Trophoblast cell (in vitro differentiated cells and primary cell): Measurements from ENCODE around the gene PADI3.

Experiments
- DNase-seq, 2 donors: peaks; one replicate each; pipeline ENCODE4 v3.0.0-alpha.2; 2016
- H2AFZ ChIP-seq: 2 replicates; pipeline ENCODE4 v1.6.1; 2013; ENCODE audit warnings: low read length, moderate library complexity, mild to moderate bottlenecking; ENCODE audit not compliant: insufficient read depth, poor library complexity
- H2AK5ac ChIP-seq: 2 replicates; pipeline ENCODE4 v1.6.1; 2013; ENCODE audit warnings: mild to moderate bottlenecking, low read length
- H2BK120ac ChIP-seq: 2 replicates; pipeline ENCODE4 v1.6.1; 2013; ENCODE audit warnings: low read length, mild to moderate bottlenecking, moderate library complexity; ENCODE audit not compliant: insufficient read depth, poor library complexity
- H2BK12ac ChIP-seq: 2 replicates; pipeline ENCODE4 v1.6.1; 2013; ENCODE audit warnings: mild to moderate bottlenecking, low read length, moderate library complexity
- H2BK5ac ChIP-seq: 2 replicates; pipeline ENCODE4 v1.6.1; 2013; ENCODE audit warnings: low read length, low read depth, moderate library complexity, mild to moderate bottlenecking; ENCODE audit not compliant: poor library complexity
- H3K14ac ChIP-seq: 2 replicates; pipeline ENCODE4 v1.6.1; 2013; ENCODE audit warnings: mild to moderate bottlenecking, low read length
- H3K18ac ChIP-seq: 2 replicates; pipeline ENCODE4 v1.6.1; 2013; ENCODE audit warnings: mild to moderate bottlenecking, low read length
- H3K23ac ChIP-seq: 2 replicates; pipeline ENCODE4 v1.6.1; 2013; ENCODE audit warnings: low read length
- H3K27ac ChIP-seq: 2 replicates; pipeline ENCODE4 v1.5.1; 2013; ENCODE audit warnings: low read depth, mild to moderate bottlenecking, inconsistent platforms, low read length, moderate library complexity
- H3K27me3 ChIP-seq: 2 replicates; pipeline ENCODE4 v1.6.1; 2013; ENCODE audit warnings: inconsistent platforms, mild to moderate bottlenecking, low read length, moderate library complexity; ENCODE audit not compliant: insufficient read depth
- H3K36me3 ChIP-seq, 2 experiments: 1 replicate in 1 of 2; 2 replicates in 1 of 2; pipeline ENCODE4 v1.6.1; 2013; ENCODE audit warnings: low read length in 2 of 2, mild to moderate bottlenecking in 2 of 2, moderate library complexity in 1 of 2; ENCODE audit not compliant: insufficient read depth in 2 of 2, control insufficient read depth in 1 of 2
- H3K4ac ChIP-seq: 2 replicates; pipeline ENCODE4 v1.6.1; 2013; ENCODE audit warnings: low read depth, mild to moderate bottlenecking, low read length, moderate library complexity
- H3K4me1 ChIP-seq, 2 experiments: 1 replicate in 1 of 2; 2 replicates in 1 of 2; pipeline ENCODE4 v1.6.1; 2013; ENCODE audit warnings: low read length in 2 of 2, mild to moderate bottlenecking in 2 of 2, moderate library complexity in 1 of 2; ENCODE audit not compliant: insufficient read depth in 2 of 2, control insufficient read depth in 1 of 2
- H3K4me2 ChIP-seq: 2 replicates; pipeline ENCODE4 v1.6.1; 2013; ENCODE audit warnings: inconsistent platforms, mild to moderate bottlenecking, low read length, moderate library complexity
- H3K4me3 ChIP-seq: 2 replicates; pipeline ENCODE4 v1.5.1; 2013; ENCODE audit warnings: mild to moderate bottlenecking, low read depth, low read length, inconsistent platforms
- H3K79me1 ChIP-seq: one replicate; pipeline ENCODE4 v1.6.1; 2013; ENCODE audit warnings: low read length
- H3K79me2 ChIP-seq: 2 replicates; pipeline ENCODE4 v1.6.1; 2013; ENCODE audit warnings: low read length, mild to moderate bottlenecking; ENCODE audit not compliant: control insufficient read depth, insufficient read depth, poor library complexity
- H3K9ac ChIP-seq: 2 replicates; pipeline ENCODE4 v1.6.1; 2013; ENCODE audit warnings: mild to moderate bottlenecking, low read length
- H3K9me3 ChIP-seq: 2 replicates; pipeline ENCODE4 v1.6.1; 2013; ENCODE audit warnings: low read depth, mild to moderate bottlenecking, control low read depth, inconsistent platforms, low read length; ENCODE audit not compliant: insufficient read depth
- H4K12ac ChIP-seq: 2 replicates; pipeline ENCODE4 v1.6.1; 2013; ENCODE audit warnings: low read depth, mild to moderate bottlenecking, low read length, moderate library complexity
- H4K8ac ChIP-seq: 2 replicates; pipeline ENCODE4 v1.6.1; 2013; ENCODE audit warnings: low read depth, mild to moderate bottlenecking, low read length, moderate library complexity
- H4K91ac ChIP-seq: one replicate; pipeline ENCODE4 v1.6.1; 2013; ENCODE audit warnings: low read depth, mild to moderate bottlenecking, low read length, moderate library complexity
- whole genome bisulfite sequencing: extraction: QIAGEN DNeasy Blood & Tissue Kit; methylation state at CpG from one replicate; pipeline ENCODE4 v1.1.7; 2013; ENCODE audit warnings: missing lambda C conversion rate; ENCODE audit not compliant: insufficient read length, insufficient coverage; ENCODE audit errors: extremely low coverage; 5-methylcytosine and 5-hydroxymethylcytosine counted together

Gene PADI3

DNA sequence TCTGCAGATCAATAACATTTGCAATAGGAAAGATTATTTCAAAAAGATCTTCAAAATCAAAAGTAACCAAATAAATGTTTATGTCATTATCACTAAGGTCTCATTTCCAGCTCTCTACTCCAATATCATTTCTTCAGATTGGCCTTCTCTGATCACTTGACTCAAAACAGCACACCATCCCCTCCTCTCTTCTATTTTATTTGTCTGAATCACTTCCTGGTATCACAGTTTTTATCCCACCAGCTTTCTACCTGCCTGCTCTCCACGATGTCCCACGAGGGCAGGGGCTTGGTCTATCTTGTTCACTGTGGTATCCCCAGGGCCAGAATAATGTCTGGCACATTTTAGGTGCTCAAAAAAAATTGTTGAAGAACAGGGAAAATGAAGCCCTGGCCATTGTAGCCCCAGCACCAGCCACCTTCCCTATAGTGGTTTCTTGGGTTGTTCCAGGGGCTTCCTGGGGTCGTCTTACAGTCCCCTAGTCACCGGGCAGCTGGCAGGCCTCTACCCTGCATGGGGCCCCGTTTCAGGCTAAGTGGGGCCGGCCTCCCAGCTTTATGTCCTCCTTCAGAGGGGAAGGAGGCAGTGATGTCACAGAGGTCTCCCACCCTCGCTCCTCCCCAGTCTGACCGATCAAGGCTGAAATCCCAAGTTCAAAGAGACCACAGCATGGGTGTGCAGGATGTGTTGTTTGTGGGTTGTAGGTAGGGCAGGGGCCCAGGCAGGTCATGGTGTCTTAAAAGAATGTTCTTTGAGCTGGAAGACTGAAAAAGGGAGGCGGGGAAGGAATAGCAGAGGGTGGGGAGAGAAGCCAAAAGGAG, 47.5 kb upstream of the PADI3 start:
- Histone ChIP-seq H3K9me3 (peaks cover 2% of the 10 kb centered on the region), H4K12ac (no peak overlapping the region), H2BK120ac (no peak overlapping the region), H2AK5ac (peak overlapping the region; percentile 23), H2BK12ac (peak overlapping the region; percentile 33), H3K27me3 (no peaks in the 10 kb centered on the region), H2AFZ (no peak overlapping the region), H3K27ac (no peak overlapping the region), H3K4ac (no peak overlapping the region), H3K14ac (peak overlapping the region; percentile 35), H3K4me1 (peaks cover 7 to 8% of the 10 kb centered on the region in 2 experiments), H3K79me1 (peaks cover 5% of the 10 kb centered on the region), H2BK5ac (no peak overlapping the region), H3K23ac (no peak overlapping the region), H3K4me2 (no peak overlapping the region), H4K91ac (no peak overlapping the region), H3K9ac (no peak overlapping the region), H3K4me3 (no peak overlapping the region), H3K79me2 (no peaks in the 10 kb centered on the region), H4K8ac (no peak overlapping the region), H3K18ac (no peak overlapping the region), H3K36me3 (no peaks in the 10 kb centered on the region)
- no CpG with 5 or more reads among the region's 9 CpGs for WGBS
- no peak for DNase-seq

DNA sequence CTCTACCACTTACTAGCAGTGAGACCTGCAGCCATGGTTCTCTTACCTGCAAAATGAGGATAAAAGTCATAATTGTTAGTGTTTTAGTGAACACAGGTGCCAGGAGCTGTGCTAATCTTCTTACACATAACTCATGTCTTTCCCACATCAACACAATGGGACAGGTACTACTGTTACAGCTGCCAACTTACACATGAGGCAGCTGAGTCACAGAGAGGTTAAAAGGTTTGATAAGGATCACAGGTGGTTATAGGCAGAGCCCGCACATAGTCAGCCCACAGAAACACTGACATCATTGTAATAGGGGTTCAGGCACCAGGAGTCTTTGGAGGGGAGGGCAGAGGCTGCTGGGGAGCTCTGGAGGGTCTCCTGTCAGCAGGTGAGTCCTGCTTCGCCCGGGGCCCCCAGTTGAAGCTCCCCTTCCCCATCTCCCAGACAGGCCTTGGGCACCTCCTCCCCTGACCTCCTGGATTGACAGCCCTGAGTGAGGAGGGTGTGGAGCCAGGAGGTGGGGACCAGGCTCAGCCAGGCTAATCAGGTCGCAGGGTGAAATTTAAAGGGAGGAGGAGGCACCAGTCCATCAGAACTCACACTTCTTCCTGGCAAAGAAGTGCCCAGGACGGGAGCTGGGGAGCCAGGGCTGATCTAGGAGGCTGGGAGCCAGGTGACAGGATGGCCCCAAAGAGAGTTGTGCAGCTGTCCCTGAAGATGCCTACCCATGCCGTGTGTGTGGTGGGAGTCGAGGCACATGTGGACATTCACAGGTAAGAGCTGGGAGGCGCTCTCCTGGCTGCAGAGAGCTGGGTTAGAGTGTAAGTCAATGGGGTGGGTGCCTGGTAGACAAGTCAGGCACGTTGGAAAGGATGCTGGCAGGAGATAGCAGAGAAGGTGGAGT, 44.1 kb upstream of the PADI3 start, which contains the start of gene PADI1:
Gene PADI1, plus strand, starts transcription at position 583 of the 895 bp plus-strand sequence. Its CDS starts 90 bp downstream, at position 673.
- no peaks in the 10 kb centered on the region for H3K27me3 ChIP-seq
- peak; percentile 42 to 52 for DNase-seq
- H2AK5ac ChIP-seq: no peak within 1 kb of the TSS
- no peak within 1 kb of the TSS for H4K8ac ChIP-seq
- no peak within 1 kb of the TSS for H2AFZ ChIP-seq
- H3K14ac ChIP-seq: no peak within 1 kb of the TSS
- peaks cover 20 to 23% of the 10 kb centered on the region in 2 experiments for H3K4me1 ChIP-seq
- no peaks in the 10 kb centered on the region for H3K79me2 ChIP-seq
- no peak within 1 kb of the TSS for H3K4me2 ChIP-seq
- peak within 1 kb of the TSS; percentile 4 for H4K91ac ChIP-seq
- H3K9me3 ChIP-seq: no peaks in the 10 kb centered on the region
- no peak within 1 kb of the TSS for H3K27ac ChIP-seq
- no peak within 1 kb of the TSS for H3K9ac ChIP-seq
- no peak within 1 kb of the TSS for H3K18ac ChIP-seq
- H4K12ac ChIP-seq: no peak within 1 kb of the TSS
- no CpG with 5 or more reads among the region's 9 CpGs for WGBS
- H2BK12ac ChIP-seq: peak within 1 kb of the TSS; percentile 28
- peaks cover 6% of the 10 kb centered on the region for H3K79me1 ChIP-seq
- no peak within 1 kb of the TSS for H2BK120ac ChIP-seq
- H3K36me3 ChIP-seq: no peaks in the 10 kb centered on the region
- no peak within 1 kb of the TSS for H2BK5ac ChIP-seq
- H3K4ac ChIP-seq: no peak within 1 kb of the TSS
- no peak within 1 kb of the TSS for H3K23ac ChIP-seq
- H3K4me3 ChIP-seq: no peak within 1 kb of the TSS

DNA sequence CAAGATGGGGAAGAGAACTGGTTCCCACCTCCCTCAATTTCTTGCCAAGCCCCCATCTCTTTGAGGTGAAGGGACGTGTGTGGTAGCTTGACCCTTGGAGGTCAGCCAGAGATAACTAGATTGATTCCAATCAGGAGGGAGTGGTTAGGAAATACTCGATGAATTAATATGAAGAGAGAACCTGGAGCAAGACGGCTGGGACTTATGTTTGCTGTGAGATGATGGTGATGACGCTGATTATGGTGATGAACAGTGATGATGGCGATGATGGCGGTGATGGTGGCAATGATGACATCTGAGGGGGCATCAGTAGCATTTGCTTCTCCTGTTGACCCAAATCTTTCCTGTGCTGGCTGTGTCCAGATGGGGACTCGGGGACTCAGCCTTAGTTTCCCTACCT, 43.2 kb upstream of the PADI3 start:
- Histone ChIP-seq H3K4ac (no peak overlapping the region), H3K79me2 (no peaks in the 10 kb centered on the region), H3K36me3 (no peaks in the 10 kb centered on the region), H2BK5ac (no peak overlapping the region), H2AFZ (no peak overlapping the region), H3K9me3 (no peaks in the 10 kb centered on the region), H3K4me3 (no peak overlapping the region), H3K18ac (no peak overlapping the region), H3K4me2 (no peak overlapping the region), H3K27me3 (no peaks in the 10 kb centered on the region), H4K8ac (no peak overlapping the region), H3K14ac (no peak overlapping the region), H2AK5ac (no peak overlapping the region), H2BK120ac (no peak overlapping the region), H2BK12ac (no peak overlapping the region), H4K12ac (no peak overlapping the region), H3K27ac (no peak overlapping the region), H3K4me1 (peaks cover 20 to 25% of the 10 kb centered on the region in 2 experiments), H3K23ac (no peak overlapping the region), H3K9ac (no peak overlapping the region), H3K79me1 (peaks cover 9% of the 10 kb centered on the region), H4K91ac (peak overlapping the region; percentile 4)
- WGBS: no CpG with 5 or more reads among the region's 7 CpGs
- no peak for DNase-seq

DNA sequence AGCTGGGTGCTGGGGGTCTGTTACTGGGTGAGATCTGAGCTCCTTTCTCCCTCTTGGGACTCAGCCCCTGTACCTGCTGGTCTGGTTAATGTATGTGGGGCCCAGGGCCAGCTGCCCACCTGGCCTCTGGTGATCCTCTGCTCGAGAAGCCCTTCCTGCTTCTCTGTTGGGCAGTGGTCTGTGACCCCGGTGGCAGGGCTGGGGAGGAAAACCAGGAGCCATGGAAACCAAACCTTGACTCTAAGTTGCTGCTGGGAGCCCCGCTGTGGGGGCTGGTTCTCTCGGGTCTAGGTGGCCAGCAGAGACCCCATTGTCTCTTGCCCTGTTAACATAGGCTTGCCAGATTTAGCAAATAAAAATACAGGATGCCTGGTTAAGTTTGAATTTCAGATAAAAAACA, 42.7 kb upstream of the PADI3 start:
- H3K4me1 ChIP-seq: peaks cover 20 to 25% of the 10 kb centered on the region in 2 experiments
- H2AFZ ChIP-seq: no peak overlapping the region
- H3K23ac ChIP-seq: no peak overlapping the region
- H2AK5ac ChIP-seq: no peak overlapping the region
- H2BK120ac ChIP-seq: no peak overlapping the region
- H4K91ac ChIP-seq: peak overlapping the region; percentile 4
- no peaks in the 10 kb centered on the region for H3K27me3 ChIP-seq
- H3K27ac ChIP-seq: no peak overlapping the region
- H3K4me3 ChIP-seq: no peak overlapping the region
- no peak overlapping the region for H3K4me2 ChIP-seq
- H3K9me3 ChIP-seq: no peaks in the 10 kb centered on the region
- H4K8ac ChIP-seq: no peak overlapping the region
- H4K12ac ChIP-seq: no peak overlapping the region
- no peaks in the 10 kb centered on the region for H3K79me2 ChIP-seq
- H3K18ac ChIP-seq: no peak overlapping the region
- H3K14ac ChIP-seq: no peak overlapping the region
- peak overlapping the region; percentile 32 for H2BK12ac ChIP-seq
- H3K4ac ChIP-seq: no peak overlapping the region
- no peak overlapping the region for H3K9ac ChIP-seq
- no CpG with 5 or more reads among the region's 4 CpGs for WGBS
- no peaks in the 10 kb centered on the region for H3K36me3 ChIP-seq
- DNase-seq: no peak
- H2BK5ac ChIP-seq: no peak overlapping the region
- H3K79me1 ChIP-seq: peaks cover 9% of the 10 kb centered on the region
